GM12891 (cell line): Measurements from ENCODE around the gene GPRIN2.

ENCODE experiments used
- POLR2A ChIP-seq: IDR thresholded peaks from 2 replicates; pipeline ENCODE4 v1.6.1; 2011; ENCODE audit warnings: low read depth, low read length, control low read depth
- POLR2AphosphoS5 ChIP-seq: IDR thresholded peaks from 2 replicates; pipeline ENCODE4 v1.6.1; 2011; ENCODE audit warnings: low read depth, low read length, control low read depth
- POU2F2 ChIP-seq: IDR thresholded peaks from 2 replicates; pipeline ENCODE4 v1.6.1; 2011; ENCODE audit warnings: low read depth, mild to moderate bottlenecking, control low read depth, low read length, moderate library complexity
- TAF1 ChIP-seq: IDR thresholded peaks from 2 replicates; pipeline ENCODE4 v1.6.1; 2011; ENCODE audit warnings: low read depth, low read length, control low read depth

DNA sequence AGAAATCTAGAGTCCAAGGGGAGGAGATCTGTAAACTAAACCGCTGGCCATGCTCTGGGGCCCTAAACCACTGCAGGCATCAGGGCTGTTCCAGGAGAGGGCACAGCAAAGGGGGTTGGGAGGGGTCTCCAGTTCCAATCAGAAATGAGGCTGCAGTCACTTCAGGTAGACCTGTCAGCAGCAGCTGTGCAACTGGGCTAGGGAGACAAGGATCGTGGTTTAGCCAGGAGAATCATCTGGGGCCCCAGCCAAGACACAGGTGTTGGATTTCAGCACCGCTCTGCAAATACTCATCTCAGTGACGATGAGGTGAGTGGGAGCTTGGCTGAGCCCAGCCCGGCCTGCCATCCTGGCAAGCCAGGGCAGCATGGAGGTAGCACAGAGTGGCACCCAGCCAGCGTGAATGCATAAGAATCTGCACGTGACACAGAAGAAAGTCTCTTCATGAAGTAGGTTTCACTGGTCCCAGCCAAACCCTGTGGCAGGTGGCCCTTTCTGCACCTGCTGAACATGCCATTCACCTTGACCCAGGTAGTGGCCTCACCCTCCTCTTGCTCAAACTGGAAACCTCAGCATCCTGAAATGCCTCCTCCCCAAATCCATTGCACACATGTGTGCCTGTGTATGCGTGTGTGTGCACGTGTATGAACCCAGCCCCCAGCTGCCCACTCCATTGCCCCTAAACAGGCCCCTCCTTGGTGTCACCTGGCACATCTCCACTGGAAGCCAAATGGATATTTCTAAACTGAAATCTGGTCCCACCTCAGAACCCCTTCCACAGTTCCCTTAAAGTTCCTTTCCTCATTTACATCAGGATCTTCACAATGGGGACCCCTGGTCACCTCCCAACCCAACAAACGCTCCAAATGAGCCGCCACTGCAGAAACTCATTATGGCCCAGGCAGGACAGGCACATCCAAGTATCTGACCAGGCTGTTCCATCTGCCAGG lies 9.6 kb downstream of the GPRIN2 start:
- TF ChIP-seq POLR2AphosphoS5 (no peak), POLR2A (no peak), POU2F2 (no peak), TAF1 (no peak)
